IMR-90 (cell line): ENCODE results near the gene CIRBP. TPM values are rescaled to one million over a fixed set of nuclear protein-coding genes. Genes with fewer than 3 reads are reported as not detected.

ENCODE experiments used
- ATAC-seq: fragments of 200-7000 bp; cut with Tn5 transposase; 2 replicates; pipeline ENCODE4 v1.9.1; 2020; ENCODE audit warnings: low read depth, mild to moderate bottlenecking, moderate library complexity
- BruUV-seq: library from RNA; stranded (reverse); fragments of 400-500 nt; replicated peaks from 2 replicates; lab custom pipeline; 2021; lab: Mats Ljungman, UMichigan
- CTCF ChIA-PET: fragments of 300-600 bp; formaldehyde crosslinking; extraction: SDS; loops from one replicate; lab custom pipeline; 2021; ENCODE audit warnings: antibody characterized with exemption; lab: Yijun Ruan, JAX
- POLR2A ChIA-PET: fragments of 300-600 bp; sonication (Branson Sonifier 250); formaldehyde crosslinking; loops from one replicate; lab custom pipeline; 2022; ENCODE audit warnings: antibody characterized with exemption; ENCODE audit not compliant: unreplicated experiment; lab: Charles Lee
- DNase-seq: peaks from one replicate; pipeline ENCODE4 v3.0.0; 2013
- H2AFZ ChIP-seq: replicated peaks from 2 replicates; pipeline ENCODE3; 2013; ENCODE audit warnings: low read length, mild to moderate bottlenecking; ENCODE audit not compliant: poor library complexity
- H2AK5ac ChIP-seq: 2 replicates; pipeline ENCODE4 v1.6.1; 2013; ENCODE audit warnings: low read depth, low read length, inconsistent platforms
- H2AK9ac ChIP-seq: replicated peaks from 2 replicates; pipeline ENCODE3; 2013; ENCODE audit warnings: mild to moderate bottlenecking, low read depth, low read length, moderate library complexity; ENCODE audit not compliant: poor library complexity
- H2BK120ac ChIP-seq: 2 replicates; pipeline ENCODE4 v1.6.1; 2013; ENCODE audit warnings: low read depth, low read length, inconsistent platforms
- H2BK15ac ChIP-seq: 3 replicates; pipeline ENCODE4 v1.6.1; 2013; ENCODE audit warnings: low read depth, low read length, inconsistent platforms
- H2BK20ac ChIP-seq: 2 replicates; pipeline ENCODE4 v1.6.1; 2013; ENCODE audit warnings: low read depth, mild to moderate bottlenecking, inconsistent platforms, low read length, moderate library complexity
- H2BK5ac ChIP-seq: 2 replicates; pipeline ENCODE4 v1.6.1; 2013; ENCODE audit warnings: mild to moderate bottlenecking, low read depth, low read length, inconsistent platforms; ENCODE audit not compliant: poor library complexity, severe bottlenecking
- H3K14ac ChIP-seq: replicated peaks from 2 replicates; pipeline ENCODE4 v1.6.1; 2013; ENCODE audit warnings: low read depth, low read length, inconsistent platforms
- H3K18ac ChIP-seq: 2 replicates; pipeline ENCODE4 v1.6.1; 2013; ENCODE audit warnings: low read depth, low read length, control low read depth
- H3K23ac ChIP-seq: 2 replicates; pipeline ENCODE4 v1.6.1; 2013; ENCODE audit warnings: low read depth, low read length, inconsistent platforms
- H3K27ac ChIP-seq: 2 replicates; pipeline ENCODE4 v1.5.1; 2013; ENCODE audit warnings: mild to moderate bottlenecking, control low read depth, low read length; ENCODE audit not compliant: insufficient read depth
- H3K27me3 ChIP-seq: 2 replicates; pipeline ENCODE4 v1.6.1; 2013; ENCODE audit warnings: low read length; ENCODE audit not compliant: control insufficient read depth, insufficient read depth
- H3K36me3 ChIP-seq: 2 replicates; pipeline ENCODE4 v1.6.1; 2013; ENCODE audit warnings: low read length, mixed read lengths; ENCODE audit not compliant: control insufficient read depth, insufficient read depth
- H3K4ac ChIP-seq: 2 replicates; pipeline ENCODE4 v1.6.1; 2013; ENCODE audit warnings: low read depth, low read length, inconsistent platforms
- H3K4me1 ChIP-seq: 2 replicates; pipeline ENCODE4 v1.6.1; 2013; ENCODE audit warnings: low read length, mixed read lengths; ENCODE audit not compliant: control insufficient read depth, insufficient read depth
- H3K4me2 ChIP-seq: 2 replicates; pipeline ENCODE4 v1.6.1; 2013; ENCODE audit warnings: low read depth, mild to moderate bottlenecking, control low read depth, low read length, moderate library complexity
- H3K4me3 ChIP-seq: 2 replicates; pipeline ENCODE4 v1.5.1; 2013; ENCODE audit warnings: low read depth, mild to moderate bottlenecking, control low read depth, low read length, moderate library complexity; ENCODE audit not compliant: insufficient read depth
- H3K56ac ChIP-seq: 2 replicates; pipeline ENCODE4 v1.6.1; 2013; ENCODE audit warnings: low read length, inconsistent platforms; ENCODE audit not compliant: insufficient read depth; ENCODE audit errors: extremely low read depth
- H3K79me1 ChIP-seq, 2 experiments: 2 replicates each; pipeline ENCODE4 v1.6.1; 2013; ENCODE audit warnings: low read length in 2 of 2, inconsistent platforms in 1 of 2, low read depth in 1 of 2
- H3K9ac ChIP-seq: 2 replicates; pipeline ENCODE4 v1.6.1; 2013; ENCODE audit warnings: low read depth, low read length, control low read depth
- H3K9me1 ChIP-seq: 2 replicates; pipeline ENCODE4 v1.6.1; 2013; ENCODE audit warnings: low read length, inconsistent platforms; ENCODE audit not compliant: insufficient read depth
- H3K9me3 ChIP-seq: 2 replicates; pipeline ENCODE4 v1.6.1; 2013; ENCODE audit warnings: low read length; ENCODE audit not compliant: control insufficient read depth, insufficient read depth
- H4K20me1 ChIP-seq: 2 replicates; pipeline ENCODE4 v1.6.1; 2013; ENCODE audit warnings: low read length, inconsistent platforms; ENCODE audit not compliant: insufficient read depth
- H4K5ac ChIP-seq: 2 replicates; pipeline ENCODE4 v1.6.1; 2013; ENCODE audit warnings: mild to moderate bottlenecking, low read depth, low read length, control low read depth
- H4K8ac ChIP-seq, 2 experiments: 2 replicates each; pipeline ENCODE4 v1.6.1; 2013; ENCODE audit warnings: low read depth in 2 of 2, low read length in 2 of 2, control low read depth in 1 of 2, inconsistent platforms in 1 of 2
- H4K91ac ChIP-seq: 2 replicates; pipeline ENCODE4 v1.6.1; 2013; ENCODE audit warnings: low read depth, low read length, inconsistent platforms; ENCODE audit not compliant: insufficient read depth
- BHLHE40 ChIP-seq: fragments of 150-350 bp; IDR thresholded peaks from 2 replicates; pipeline ENCODE4 v1.6.1; 2016; ENCODE audit warnings: mild to moderate bottlenecking, low read depth, low read length
- CTCF ChIP-seq: conservative IDR thresholded peaks from 2 replicates; pipeline ENCODE4 v1.5.1; 2012; ENCODE audit warnings: mild to moderate bottlenecking, low read depth, low read length, improper control_type of control experiment
- ELK1 ChIP-seq: fragments of 150-350 bp; IDR thresholded peaks from 2 replicates; pipeline ENCODE4 v1.6.1; 2016; ENCODE audit warnings: low read depth, mild to moderate bottlenecking, low read length, moderate library complexity, borderline replicate concordance
- FOS ChIP-seq: fragments of 150-350 bp; IDR thresholded peaks from 2 replicates; pipeline ENCODE4 v1.6.1; 2016; ENCODE audit warnings: low read depth, low read length
- MAZ ChIP-seq: IDR thresholded peaks from 2 replicates; pipeline ENCODE4 v1.6.1; 2012; ENCODE audit warnings: low read depth, mild to moderate bottlenecking, low read length, improper control_type of control experiment, moderate library complexity, borderline replicate concordance
- MXI1 ChIP-seq: IDR thresholded peaks from 2 replicates; pipeline ENCODE4 v1.6.1; 2012; ENCODE audit warnings: low read depth, mild to moderate bottlenecking, low read length, moderate library complexity, borderline replicate concordance
- NFE2L2 ChIP-seq: fragments of 150-350 bp; IDR thresholded peaks from 2 replicates; pipeline ENCODE4 v1.6.1; 2016; ENCODE audit warnings: low read depth, mild to moderate bottlenecking, low read length
- POLR2A ChIP-seq: IDR thresholded peaks from 2 replicates; pipeline ENCODE4 v1.6.1; 2012; ENCODE audit warnings: mild to moderate bottlenecking, low read depth, low read length
- RAD21 ChIP-seq: IDR thresholded peaks from 2 replicates; pipeline ENCODE4 v1.6.1; 2012; ENCODE audit warnings: low read length, improper control_type of control experiment
- USF2 ChIP-seq: fragments of 150-350 bp; IDR thresholded peaks from 2 replicates; pipeline ENCODE4 v1.6.1; 2017; ENCODE audit warnings: mild to moderate bottlenecking, antibody characterized with exemption, low read length, low read depth
- WGBS, 2 experiments: methylation state at CpG; one replicate each; pipeline versions ENCODE4 v1.1.5 to v1.1.7; 2013; ENCODE audit warnings: missing lambda C conversion rate in 2 of 2; ENCODE audit not compliant: insufficient read length in 1 of 2; ENCODE audit errors: extremely low coverage in 2 of 2; 5-methylcytosine and 5-hydroxymethylcytosine counted together
- dilution Hi-C: fragments of 300-500 bp; cut with HindIII; formaldehyde crosslinking; loops from one replicate; pipeline ENCODE4 v1.14.3; 2018; ENCODE audit warnings: low sequenced_read_pairs; ENCODE audit not compliant: unreplicated experiment
- in situ Hi-C: fragments of 300-500 bp; cut with MboI; formaldehyde crosslinking; loops from 3 replicates; pipeline ENCODE4 v1.14.3; 2019; ENCODE audit warnings: low sequenced_read_pairs, inconsistent platforms, mixed read lengths
- intact Hi-C: fragments of 100-400 bp; cut with micrococcal nuclease; formaldehyde crosslinking; loops from 2 replicates; pipeline ENCODE4 v1.10.0; 2022
- polyA plus RNA-seq, 3 experiments: library from polyadenylated mRNA; depleted of rRNA; stranded (reverse); fragments of >200 nt; gene quantifications; 2 replicates each; pipeline ENCODE4 v1.2.3, GENCODE V29; 2012; ENCODE audit warnings: low replicate concordance in 1 of 3
- total RNA-seq: library from RNA; depleted of rRNA; stranded (reverse); fragments of >200 nt; gene quantifications from 2 replicates; pipeline ENCODE4 v1.2.3, GENCODE V29; 2012

Gene CIRBP
- total and polyA plus RNA-seq, 2 of the 4 experiments (the other 2 are of a cell fraction) = 299 to 542 TPM

- dilution Hi-C loops = no loop called here
- Histone ChIP-seq H3K4ac (peak overlapping the region; percentile 97), H4K91ac (peak overlapping the region; percentile 96), H2BK20ac (peak overlapping the region; percentile 93; the same call in 1 of the 2 replicates), H3K56ac (peak overlapping the region; percentile 85), H2AK9ac (peak overlapping the region; percentile 99), H3K9me3 (no peaks in the 10 kb centered on the region), H3K9me1 (peaks cover 11% of the 10 kb centered on the region), H3K18ac (peak overlapping the region; percentile 49), H3K4me3 (peak overlapping the region; percentile 51), H3K23ac (peak overlapping the region; percentile 98), H2BK120ac (peak overlapping the region; percentile 93), H3K4me2 (peak overlapping the region; percentile 88), H3K36me3 (peaks cover 27% of the 10 kb centered on the region), H4K20me1 (peaks cover 45% of the 10 kb centered on the region), H3K27me3 (no peaks in the 10 kb centered on the region), H3K79me1 (peaks cover 0 to 63% of the 10 kb centered on the region in 2 experiments; a peak in 2 of 4 replicates), H2AFZ (peak overlapping the region; percentile 85), H4K8ac (peak overlapping the region; percentile 76 to 91), H2AK5ac (peak overlapping the region; percentile 97), H3K14ac (peak overlapping the region; percentile 82), H2BK15ac (peak overlapping the region; percentile 69; the same call in 2 of the 3 replicates), H3K9ac (peak overlapping the region; percentile 80), H3K4me1 (peaks cover 47% of the 10 kb centered on the region), H3K27ac (peak overlapping the region; percentile 93), H4K5ac (peak overlapping the region; percentile 73), H2BK5ac (peak overlapping the region; percentile 92)
- no TSS peak for BruUV-seq
- 1% methylated on average over 29 of the region's 83 CpGs; no CpG with 5 or more reads in 1 of the 2 experiments for WGBS, 2 experiments
- ATAC-seq (peak; percentile 83), DNase-seq (peak; percentile 96)
- in situ Hi-C loops = no loop called here
- intact Hi-C loops = no loop called here
- TF ChIP-seq ELK1 = no peak
- no peak for TF ChIP-seq NFE2L2
- TF ChIP-seq CTCF = no peak
- peak; percentile 97 for TF ChIP-seq BHLHE40
- no peak for TF ChIP-seq RAD21
- TF ChIP-seq POLR2A = peak; percentile 64; the same call in 1 of the 2 replicates
- TF ChIP-seq MXI1 = no peak
- TF ChIP-seq USF2 = peak; percentile 56
- TF ChIP-seq MAZ = peak; percentile 87
- peak; percentile 46; the same call in 1 of the 2 replicates for TF ChIP-seq FOS
- ChIA-PET CTCF (no interaction called here), POLR2A (interaction anchor here (0.7 kb wide), 1 partner anchor 8 kb away, joined by 3 read pairs; no protein-coding TSS in a partner anchor)
These were observed 8.2 kb upstream of the CIRBP start for GRCh38 chr19:1260749-1261537.
